Activated CD4-positive, alpha-beta T cell treated with anti-CD3 and anti-CD28 coated beads for 4 hours (primary cell): ENCODE data around the gene CTAGE8.
"Not testable (repeated sequence)": the region's sequence is repeated elsewhere in the genome, so short reads cannot be mapped to it uniquely, and the experiment has no call there.

Source experiments
- DNase-seq, 2 donors: peaks; one replicate each; pipeline ENCODE4 v3.0.0-alpha.2; 2020

Gene CTAGE8, protein sequence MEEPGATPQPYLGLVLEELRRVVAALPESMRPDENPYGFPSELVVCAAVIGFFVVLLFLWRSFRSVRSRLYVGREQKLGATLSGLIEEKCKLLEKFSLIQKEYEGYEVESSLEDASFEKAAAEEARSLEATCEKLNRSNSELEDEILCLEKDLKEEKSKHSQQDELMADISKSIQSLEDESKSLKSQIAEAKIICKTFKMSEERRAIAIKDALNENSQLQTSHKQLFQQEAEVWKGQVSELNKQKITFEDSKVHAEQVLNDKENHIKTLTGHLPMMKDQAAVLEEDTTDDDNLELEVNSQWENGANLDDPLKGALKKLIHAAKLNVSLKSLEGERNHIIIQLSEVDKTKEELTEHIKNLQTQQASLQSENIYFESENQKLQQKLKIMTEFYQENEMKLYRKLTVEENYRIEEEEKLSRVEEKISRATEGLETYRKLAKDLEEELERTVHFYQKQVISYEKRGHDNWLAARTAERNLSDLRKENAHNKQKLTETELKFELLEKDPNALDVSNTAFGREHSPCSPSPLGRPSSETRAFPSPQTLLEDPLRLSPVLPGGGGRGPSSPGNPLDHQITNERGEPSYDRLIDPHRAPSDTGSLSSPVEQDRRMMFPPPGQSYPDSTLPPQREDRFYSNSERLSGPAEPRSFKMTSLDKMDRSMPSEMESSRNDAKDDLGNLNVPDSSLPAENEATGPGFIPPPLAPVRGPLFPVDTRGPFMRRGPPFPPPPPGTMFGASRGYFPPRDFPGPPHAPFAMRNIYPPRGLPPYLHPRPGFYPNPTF

DNA sequence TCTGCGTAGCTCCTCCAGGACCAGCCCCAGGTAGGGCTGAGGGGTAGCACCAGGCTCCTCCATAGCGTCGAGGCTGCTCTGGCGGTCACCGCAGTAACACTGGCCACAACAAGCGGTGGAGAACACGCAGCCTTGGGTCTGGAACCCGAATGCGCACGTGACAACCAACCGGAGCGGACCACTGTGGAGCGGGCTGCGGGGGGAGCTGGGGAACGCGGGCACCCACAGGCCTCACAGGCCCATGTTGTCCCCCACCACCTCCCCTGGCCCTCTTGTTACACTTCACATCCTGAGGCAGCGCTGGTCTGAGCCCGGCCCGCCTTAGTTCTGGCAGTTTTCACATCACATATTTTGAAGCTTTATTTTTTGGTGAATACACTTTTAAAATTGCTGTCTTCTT, at the start of gene CTAGE8:
Gene CTAGE8 (minus strand): TSS at position 101 of the 400 bp plus-strand sequence. CDS start 38 bp downstream, at position 63.
- DNase-seq, result not testable (repeated sequence)

DNA sequence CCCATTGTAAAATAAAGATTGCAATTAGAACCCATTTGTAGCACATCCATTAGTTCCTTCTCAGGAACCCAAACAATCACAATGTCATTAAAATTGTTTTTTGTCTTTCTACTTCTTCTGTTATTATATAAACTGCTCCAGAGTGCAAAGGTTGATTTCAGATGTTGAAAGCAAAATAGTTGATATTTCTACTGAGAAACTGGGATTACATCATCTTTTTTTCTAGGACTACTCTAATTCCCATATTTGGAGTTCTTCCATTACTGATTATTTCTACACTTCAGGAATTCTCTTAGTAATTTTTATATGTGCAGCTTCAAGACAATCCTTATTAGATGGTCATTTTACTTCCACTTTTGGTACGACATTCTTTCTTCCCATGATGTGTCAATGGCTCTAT, 48.4 kb upstream of the CTAGE8 start:
- DNase-seq, result not testable (repeated sequence)

DNA sequence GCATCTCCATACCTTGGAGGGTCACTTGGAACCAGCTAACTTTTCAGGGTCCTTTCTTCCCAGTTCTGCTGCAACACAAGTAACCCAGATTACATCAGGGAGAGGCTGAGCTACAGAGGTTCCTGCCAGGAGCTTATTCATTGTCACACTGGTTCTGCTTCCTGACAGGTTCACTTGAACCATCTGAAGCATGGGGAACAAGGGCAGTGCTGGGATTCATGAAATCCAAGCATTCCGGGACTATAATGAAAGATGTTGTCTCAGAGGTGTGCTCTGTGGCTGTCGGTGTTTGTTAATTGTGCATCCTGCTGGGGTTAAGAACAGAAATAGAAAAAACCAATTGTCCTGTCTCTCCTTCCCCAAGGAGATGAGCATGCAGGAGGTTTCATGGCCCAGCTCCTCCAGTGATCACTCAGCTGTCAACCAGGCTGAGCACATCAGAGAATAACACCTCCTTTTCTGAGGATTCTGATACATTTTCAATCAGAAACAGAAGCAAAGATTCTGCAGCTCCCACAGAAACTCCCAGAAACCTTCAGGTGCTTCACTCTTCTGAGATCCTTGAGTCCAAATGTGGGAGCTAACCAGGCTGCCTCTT, 42.9 kb upstream of the CTAGE8 start, which contains the start of gene OR2A1:
Gene OR2A1 (plus strand): TSS at position 548 of the 598 bp plus-strand sequence. CDS start 5,706 bp downstream, outside the sequence.
- not testable (repeated sequence) for DNase-seq

DNA sequence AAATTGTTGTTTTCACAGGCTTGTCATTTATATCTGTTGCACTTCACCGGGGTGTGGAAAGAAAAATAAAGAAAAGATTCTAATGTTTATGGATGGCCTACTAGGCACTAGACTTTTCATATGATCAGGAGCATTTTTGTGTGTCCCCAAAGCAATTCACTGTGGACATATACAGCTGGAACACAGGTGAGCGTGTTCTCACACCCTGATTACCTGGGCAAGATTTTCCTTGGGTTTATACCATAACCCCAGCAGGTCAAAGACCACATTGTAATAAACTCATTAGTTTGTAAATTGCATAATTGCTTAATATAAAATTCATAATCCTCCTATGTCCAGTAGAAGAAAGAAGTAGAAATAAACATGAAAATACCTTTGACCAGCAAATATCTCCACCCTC, 42.1 kb upstream of the CTAGE8 start:
- not testable (repeated sequence) for DNase-seq

DNA sequence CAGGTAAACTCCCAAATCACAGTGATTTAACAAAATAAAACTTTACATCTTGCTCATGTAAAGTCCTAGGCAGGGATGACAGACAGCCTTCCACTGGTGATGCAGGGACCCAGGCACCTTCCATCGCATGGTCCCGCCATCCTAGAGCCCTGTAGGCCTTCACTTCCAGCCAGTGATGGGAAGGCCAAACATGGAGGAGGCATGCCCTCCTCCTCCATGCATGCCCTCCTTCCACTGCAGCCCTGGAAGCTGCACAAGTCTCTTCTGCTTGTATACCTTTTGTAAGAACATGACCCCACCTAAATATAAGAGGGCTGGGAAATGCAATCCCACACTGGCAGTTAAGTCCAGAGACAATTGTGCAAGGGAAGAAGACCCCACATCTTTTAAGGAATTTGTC, 40.6 kb upstream of the CTAGE8 start:
- DNase-seq, result not testable (repeated sequence)

DNA sequence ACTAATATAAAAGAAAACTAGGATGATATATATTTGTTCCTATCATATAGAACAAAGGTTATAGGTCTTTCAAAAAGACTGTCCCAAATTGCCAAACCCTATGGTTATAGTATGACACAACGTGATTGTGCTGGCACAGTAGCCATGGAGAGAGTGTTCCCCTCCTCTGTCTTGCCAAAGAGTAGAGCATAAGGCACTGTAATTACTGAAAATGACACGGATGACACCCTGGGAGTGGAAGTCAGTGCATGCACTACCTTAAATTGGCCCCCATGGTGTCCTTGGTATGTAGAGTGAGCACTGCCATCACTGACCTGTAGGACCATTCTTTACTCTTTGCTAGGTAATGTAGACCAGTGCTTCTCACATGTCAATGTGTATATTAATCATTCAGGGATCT, 36.1 kb upstream of the CTAGE8 start:
- DNase-seq, result not testable (repeated sequence)

DNA sequence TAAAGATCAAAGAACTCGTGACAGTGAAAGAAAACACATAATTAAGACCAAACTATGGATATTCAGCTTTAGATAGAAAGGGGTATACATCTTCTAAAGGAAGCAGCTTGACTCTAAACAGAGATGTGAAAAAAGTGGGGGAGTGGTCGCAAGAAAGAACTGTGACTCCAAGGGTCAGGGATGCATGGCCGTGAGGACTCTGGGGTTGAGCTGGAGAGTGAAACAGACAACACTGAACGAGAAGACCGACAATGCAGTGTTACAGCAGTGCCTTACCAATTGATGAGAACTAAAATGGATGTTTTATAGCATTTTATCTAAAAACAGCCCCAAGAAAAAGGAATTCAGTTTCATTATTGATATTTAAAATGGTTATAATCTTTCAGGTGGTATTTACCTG, 34.5 kb upstream of the CTAGE8 start:
- DNase-seq, result not testable (repeated sequence)

DNA sequence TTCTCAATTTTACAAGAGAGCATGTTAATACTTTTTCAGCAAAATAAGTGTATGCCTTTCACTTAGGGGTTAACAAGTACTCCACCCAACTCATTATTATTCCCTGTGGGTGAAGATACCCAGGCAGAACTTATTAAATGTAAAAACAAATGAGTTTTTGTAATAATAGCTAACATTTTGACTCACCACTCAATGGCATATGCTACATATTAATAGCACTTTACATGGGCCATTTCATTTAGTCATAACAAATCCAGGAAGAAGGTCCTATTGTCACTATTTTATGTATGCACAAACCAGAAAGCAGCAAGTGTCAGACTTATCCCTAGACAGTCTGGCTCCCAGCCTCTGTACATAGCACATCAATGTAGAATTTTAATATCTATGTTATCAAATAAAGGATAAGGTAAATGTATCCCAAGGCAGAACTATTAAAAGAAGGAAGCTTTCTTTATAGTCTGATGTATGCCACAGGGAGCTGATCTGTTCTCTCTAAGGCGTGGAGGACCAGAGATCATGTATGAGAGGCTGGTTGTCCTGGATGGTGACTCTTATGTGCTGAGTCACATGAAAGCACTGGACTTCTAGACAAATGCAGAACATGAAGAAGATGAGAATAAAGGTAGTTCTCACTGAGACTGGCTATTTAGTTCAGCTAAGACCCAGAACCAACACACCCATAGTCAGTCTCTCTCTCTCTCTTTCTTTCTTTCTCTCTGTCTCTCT, 33.7 kb upstream of the CTAGE8 start:
- DNase-seq, result not testable (repeated sequence)

DNA sequence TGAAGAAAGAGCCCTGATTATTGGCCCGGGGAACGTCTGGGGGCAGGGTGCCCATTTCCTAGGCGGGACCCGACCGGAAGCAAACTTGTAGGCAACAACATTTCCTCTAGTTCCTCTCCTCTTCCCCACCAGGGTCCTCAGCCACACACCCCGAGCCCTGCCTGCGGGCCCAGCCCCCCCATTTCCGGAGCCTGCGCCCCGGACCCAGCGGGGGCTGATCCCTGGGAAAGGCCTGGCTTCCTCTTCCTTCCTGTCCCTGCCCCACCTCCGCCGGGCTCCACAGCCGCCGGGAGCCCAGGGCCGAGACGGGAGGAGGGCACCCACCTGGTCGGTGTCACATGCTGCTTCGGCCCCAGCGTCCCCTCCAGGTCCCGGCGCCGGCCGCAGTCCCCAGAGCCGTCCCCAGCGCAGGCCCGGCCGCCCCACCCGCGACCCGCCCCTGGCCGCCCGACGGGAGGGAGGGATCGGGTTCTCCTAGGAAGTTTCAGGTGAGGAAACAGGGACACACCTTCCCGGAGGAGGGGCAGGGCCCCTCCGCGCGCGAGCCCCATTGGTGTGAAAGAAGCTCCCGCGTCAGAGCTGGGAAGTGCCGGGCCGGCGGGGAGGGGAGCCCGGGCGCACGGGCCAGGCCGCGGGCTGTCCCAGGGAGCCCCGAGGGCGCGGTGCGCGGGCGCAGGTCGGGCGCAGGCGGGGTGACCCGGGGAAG, 24.9 kb upstream of the CTAGE8 start:
- not testable (repeated sequence) for DNase-seq

DNA sequence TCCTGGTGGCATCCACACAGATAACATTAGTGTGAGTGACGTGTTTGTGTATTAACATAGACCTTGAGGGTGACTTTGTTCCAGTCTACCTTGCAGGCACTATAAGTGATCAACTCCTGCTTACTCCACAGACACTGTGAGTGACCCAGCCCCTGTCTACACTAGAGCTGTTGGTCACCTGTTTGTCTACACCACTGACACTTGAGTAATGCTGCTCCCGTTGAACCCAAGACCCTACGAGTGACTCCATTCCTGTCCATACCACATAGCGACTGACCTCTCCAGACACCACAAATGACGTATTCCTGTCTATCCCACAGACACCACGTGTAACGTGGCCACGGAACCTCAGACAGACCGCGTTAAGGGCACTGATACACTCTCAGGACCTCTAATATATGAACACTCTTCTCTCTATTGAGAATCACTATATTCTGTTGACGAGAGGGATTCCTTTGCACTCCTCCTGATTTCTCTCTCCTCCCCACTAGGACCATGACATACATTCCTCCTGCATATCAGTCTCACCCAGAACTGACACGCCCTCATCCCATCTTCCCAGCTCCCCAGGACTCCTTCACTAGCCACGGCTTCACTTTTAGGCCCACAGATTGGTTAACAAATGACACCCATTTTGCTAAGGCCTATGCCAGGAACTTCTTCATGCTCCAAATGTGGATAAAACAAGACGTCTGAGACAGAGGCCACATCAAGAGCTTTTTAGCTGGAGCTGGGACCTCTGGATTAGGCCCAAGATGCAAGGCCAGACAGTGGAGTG, 23.5 kb upstream of the CTAGE8 start:
- DNase-seq, result not testable (repeated sequence)

DNA sequence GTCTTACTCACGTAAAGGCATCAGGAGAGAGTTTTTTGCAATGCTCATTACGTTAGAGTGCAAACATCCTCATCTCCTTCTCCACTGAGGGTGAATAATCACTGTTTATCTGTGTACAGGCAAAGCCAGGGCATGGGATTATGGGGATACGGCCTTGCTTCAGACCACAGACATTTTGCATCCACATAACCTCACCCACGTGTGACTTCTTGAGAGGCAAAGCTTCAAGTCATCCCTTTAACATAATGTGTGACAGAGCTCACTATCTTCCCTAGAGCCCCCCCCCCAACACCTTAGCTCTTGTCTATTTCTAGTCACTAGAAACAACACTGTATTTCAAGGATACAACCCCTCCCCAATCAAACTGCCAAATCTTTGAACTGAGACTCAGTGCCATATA, 22.5 kb upstream of the CTAGE8 start:
- not testable (repeated sequence) for DNase-seq

DNA sequence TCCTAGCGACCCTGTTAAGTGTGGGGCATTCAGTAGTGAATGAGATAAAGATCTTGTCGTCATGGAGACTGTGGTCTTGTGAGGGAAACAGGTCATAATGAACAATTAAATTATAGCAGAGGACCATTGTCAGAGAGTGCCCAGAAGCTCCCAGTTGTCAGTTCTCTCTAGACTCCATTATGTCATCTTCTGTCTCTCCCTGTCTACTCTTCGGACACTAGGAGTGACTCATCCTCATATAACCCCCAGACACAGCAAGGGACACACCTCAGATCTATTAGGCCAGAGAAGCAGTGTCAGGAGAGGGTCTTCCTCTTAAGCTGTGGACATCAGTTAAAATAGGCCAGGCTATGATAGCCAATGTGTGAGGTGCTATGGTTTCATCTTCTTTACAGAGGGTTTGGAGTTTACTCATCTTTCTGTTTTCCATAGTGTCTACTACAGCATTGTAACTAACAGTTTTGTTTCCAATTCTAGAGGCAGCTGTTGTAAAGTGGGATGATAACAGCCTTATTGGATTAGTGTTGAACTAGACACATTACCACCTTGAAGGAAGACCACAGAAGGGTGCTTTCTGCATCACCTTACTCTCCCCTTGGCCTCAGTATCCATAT, 18.2 kb upstream of the CTAGE8 start:
- DNase-seq, result not testable (repeated sequence)

DNA sequence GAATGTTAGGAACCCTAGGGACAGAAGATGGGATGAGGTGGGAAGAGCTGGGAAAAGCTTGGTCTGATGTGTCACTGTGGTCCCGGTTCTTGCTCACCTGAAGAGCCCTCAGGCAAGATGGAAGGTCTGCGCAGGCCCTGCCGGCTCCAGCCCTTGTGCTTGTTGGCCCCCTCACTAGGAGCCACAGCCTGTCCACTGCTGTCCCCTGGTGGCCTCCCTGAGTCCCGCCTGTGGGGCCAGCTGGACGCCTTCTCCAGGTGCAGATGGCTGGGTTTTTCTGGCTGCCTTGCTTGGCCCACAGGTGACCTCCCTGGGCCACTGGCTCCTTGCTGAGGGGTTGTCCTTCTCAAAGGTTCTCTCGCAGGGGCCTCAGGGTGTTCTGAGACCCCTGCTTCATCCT, 14.6 kb upstream of the CTAGE8 start:
- not testable (repeated sequence) for DNase-seq

DNA sequence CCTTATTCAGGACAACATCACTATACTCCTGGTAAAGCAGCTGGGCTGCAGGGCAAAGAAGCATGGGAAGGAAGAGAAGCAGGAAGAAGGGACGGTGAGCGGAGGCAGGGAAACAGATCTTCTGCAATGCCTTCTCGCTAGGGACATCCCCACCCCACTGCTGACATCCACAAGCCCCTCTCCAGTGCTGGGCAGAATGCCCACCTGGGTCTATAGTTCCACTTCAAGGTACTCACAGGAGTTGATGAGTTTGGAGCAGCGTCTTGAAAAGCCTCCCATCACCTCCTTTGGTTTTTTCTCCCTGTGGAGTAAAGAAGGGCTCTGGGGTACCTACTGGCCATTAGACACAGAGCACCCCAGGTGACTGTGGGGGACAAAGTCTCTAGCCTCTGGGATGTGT, 13.4 kb upstream of the CTAGE8 start:
- DNase-seq, result not testable (repeated sequence)

DNA sequence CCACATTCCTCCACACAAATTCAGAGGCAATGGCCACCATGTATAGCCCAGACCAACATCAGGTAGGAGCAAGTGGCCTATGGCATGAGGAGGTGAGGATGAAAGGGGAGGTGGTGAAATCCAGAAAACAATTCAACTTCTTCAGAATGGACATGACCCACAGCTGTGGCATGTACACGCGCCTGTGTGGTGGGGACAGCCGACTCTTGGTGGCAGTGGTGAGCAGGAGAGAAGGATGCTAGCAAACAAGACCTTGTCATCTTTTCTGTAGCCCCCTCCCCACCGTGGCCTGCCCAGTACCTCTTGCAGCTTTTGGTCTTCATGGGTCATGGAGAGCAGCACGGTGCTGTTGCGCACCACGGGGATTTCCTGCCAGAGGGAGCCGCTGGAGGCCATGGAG, 12.9 kb upstream of the CTAGE8 start:
- not testable (repeated sequence) for DNase-seq

DNA sequence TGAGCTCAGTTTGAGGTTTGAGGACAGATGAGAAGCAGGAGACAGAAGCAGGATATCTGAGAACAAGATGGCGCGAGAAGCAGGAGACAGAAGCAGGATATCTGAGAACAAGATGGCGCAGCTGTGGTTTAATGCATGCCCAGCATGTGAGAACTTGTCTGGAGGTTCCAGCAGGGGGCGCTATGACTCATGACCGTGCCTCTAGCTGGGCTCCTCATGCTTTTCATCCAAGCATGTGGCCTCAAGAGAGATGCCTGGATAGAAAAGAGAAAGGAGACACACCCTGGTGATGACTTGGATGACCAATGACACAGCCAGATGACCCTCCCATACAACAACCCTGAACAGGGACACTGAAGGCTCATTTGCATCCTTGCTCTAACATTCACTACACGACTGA, 10.9 kb upstream of the CTAGE8 start:
- DNase-seq, result not testable (repeated sequence)

DNA sequence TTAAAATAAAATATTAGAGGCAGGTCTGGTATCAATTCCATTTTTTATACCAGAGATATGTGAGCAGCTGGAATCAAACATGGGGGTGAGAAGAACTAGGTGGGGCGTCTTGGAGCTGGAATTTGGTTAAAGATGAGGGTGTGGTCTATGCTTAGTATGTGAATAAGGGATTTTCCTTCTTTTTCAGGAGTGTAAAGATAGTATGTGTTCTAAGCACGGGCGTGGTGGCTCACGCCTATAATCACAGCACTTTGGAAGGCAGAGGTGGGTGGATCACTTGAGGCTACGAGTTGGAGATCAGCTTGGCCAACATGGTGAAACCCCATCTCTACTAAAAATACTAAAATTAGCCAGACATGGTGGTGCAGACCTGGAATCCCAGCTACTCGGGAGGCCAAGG, 6.2 kb upstream of the CTAGE8 start:
- DNase-seq, result not testable (repeated sequence)

DNA sequence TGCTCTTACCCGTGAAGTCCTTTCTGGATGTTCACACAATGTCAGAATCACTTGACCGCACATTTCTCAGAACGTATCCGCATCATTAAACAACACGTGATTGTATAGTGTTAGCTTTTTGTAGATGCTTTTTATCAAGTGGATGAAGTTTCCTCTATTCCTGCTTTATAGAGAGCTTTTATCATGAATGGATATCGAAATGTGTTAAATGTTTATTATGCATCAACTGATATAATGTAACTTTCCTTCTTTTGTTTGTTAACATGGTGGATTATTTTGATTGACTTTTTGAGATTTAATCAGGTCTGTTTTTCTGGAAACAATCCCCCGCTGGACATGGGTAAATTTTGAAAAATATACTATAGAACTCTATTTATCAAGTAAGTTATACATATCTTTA, 4.4 kb downstream of the CTAGE8 start, which contains the start of gene OR2A7:
Gene OR2A7 (minus strand): TSS at position 101 of the 400 bp plus-strand sequence. CDS start 5,164 bp downstream, outside the sequence.
- not testable (repeated sequence) for DNase-seq

DNA sequence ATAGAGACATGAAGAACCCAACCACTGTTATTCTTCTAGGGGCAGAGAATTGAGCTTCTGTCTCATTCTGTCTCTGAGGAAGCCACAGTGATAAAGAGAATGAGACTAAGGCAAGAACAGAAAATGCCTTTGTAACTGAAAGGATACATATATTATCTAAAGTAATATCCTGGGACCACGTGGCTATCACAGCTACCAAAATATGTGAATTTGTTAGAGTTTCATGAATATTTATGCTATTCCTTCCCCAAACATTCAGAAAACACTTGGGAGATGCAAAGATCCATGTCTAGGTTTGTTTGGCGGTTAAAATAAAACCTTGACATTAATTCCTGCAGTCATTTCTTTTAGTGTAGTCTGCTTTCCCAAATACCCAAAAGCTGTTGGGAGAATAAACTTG, 7.0 kb downstream of the CTAGE8 start:
- not testable (repeated sequence) for DNase-seq

DNA sequence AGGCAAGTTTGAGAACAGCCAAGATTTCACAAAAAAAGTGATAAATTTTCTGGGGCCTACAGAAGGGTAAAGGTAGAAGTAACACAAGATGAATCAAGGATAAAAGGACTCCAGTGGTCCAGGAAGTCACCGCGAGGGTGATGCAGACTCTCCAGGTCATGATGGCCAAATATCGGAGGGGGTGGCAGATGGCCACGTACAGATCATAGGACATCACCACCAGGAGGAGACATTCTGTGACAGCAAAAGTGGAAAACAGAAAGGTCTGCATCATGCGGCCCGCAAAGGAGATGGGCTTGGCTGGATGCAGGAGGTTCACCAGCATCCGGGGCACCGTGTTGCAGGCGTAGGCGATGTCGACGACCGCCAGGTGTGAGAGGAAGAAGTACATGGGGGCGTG, 10.0 kb downstream of the CTAGE8 start:
- not testable (repeated sequence) for DNase-seq
